GM12891 (cell line): ENCODE measurements around the gene KRTAP3-3.

Experiments used
- POLR2A ChIP-seq: IDR thresholded peaks from 2 replicates; pipeline ENCODE4 v1.6.1; 2011; ENCODE audit warnings: low read depth, low read length, control low read depth
- POLR2AphosphoS5 ChIP-seq: IDR thresholded peaks from 2 replicates; pipeline ENCODE4 v1.6.1; 2011; ENCODE audit warnings: low read depth, low read length, control low read depth
- POU2F2 ChIP-seq: IDR thresholded peaks from 2 replicates; pipeline ENCODE4 v1.6.1; 2011; ENCODE audit warnings: low read depth, mild to moderate bottlenecking, control low read depth, low read length, moderate library complexity
- SPI1 ChIP-seq: IDR thresholded peaks from 2 replicates; pipeline ENCODE4 v1.6.1; 2011; ENCODE audit warnings: low read depth, low read length, control low read depth
- TAF1 ChIP-seq: IDR thresholded peaks from 2 replicates; pipeline ENCODE4 v1.6.1; 2011; ENCODE audit warnings: low read depth, low read length, control low read depth

GRCh38 chr17:41001795-41002194, 7.8 kb upstream of the KRTAP3-3 start:
- no peak for TF ChIP-seq POLR2AphosphoS5
- TF ChIP-seq POLR2A = no peak
- no peak for TF ChIP-seq POU2F2
- no peak for TF ChIP-seq SPI1
- TF ChIP-seq TAF1 = no peak
